KMS-11 (cell line): ENCODE measurements around the gene HDAC4.

Source experiments
- H2AFZ ChIP-seq: fragments of 200-600 bp; sonication (generic); 2 replicates; pipeline ENCODE4 v1.6.1; 2016; ENCODE audit warnings: antibody characterized with exemption, mixed run types, low read depth
- H3K27ac ChIP-seq: fragments of 200-600 bp; sonication (generic); 2 replicates; pipeline ENCODE4 v1.6.1; 2016; ENCODE audit warnings: mild to moderate bottlenecking, mixed run types
- H3K27me3 ChIP-seq: fragments of 200-600 bp; sonication (generic); 2 replicates; pipeline ENCODE4 v1.6.1; 2017; ENCODE audit warnings: mild to moderate bottlenecking, low read depth, mixed run types, moderate library complexity; ENCODE audit not compliant: insufficient read depth
- H3K36me3 ChIP-seq: fragments of 200-600 bp; sonication (generic); 2 replicates; pipeline ENCODE4 v1.6.1; 2017; ENCODE audit warnings: mild to moderate bottlenecking, mixed run types; ENCODE audit not compliant: insufficient read depth
- H3K4me1 ChIP-seq: fragments of 200-600 bp; sonication (generic); 2 replicates; pipeline ENCODE4 v1.6.1; 2016; ENCODE audit warnings: mild to moderate bottlenecking, low read depth, mixed run types; ENCODE audit not compliant: poor library complexity, severe bottlenecking
- H3K4me2 ChIP-seq: fragments of 200-600 bp; sonication (generic); 2 replicates; pipeline ENCODE4 v1.7.0; 2016; ENCODE audit warnings: mild to moderate bottlenecking, mixed run types
- H3K4me3 ChIP-seq: fragments of 200-600 bp; sonication (generic); IDR thresholded peaks from 2 replicates; pipeline ENCODE4 v1.6.1; 2017; ENCODE audit warnings: low read depth, low read length, mixed read lengths; ENCODE audit not compliant: insufficient read depth
- H3K79me2 ChIP-seq: fragments of 200-600 bp; sonication (generic); 2 replicates; pipeline ENCODE4 v1.6.1; 2016; ENCODE audit warnings: low read depth, mixed run types; ENCODE audit not compliant: insufficient read depth
- H3K9ac ChIP-seq: fragments of 200-600 bp; sonication (generic); 2 replicates; pipeline ENCODE4 v1.6.1; 2016; ENCODE audit warnings: mild to moderate bottlenecking, mixed run types
- H4K20me1 ChIP-seq: fragments of 200-600 bp; sonication (generic); 2 replicates; pipeline ENCODE4 v1.6.1; 2016; ENCODE audit warnings: mild to moderate bottlenecking, mixed run types; ENCODE audit not compliant: insufficient read depth
- TF ChIP-seq, protein P1 (sequence below): fragments of 200-600 bp; sonication (generic); conservative IDR thresholded peaks from 2 replicates; pipeline ENCODE4 v1.6.1; 2017; ENCODE audit warnings: low read depth, mild to moderate bottlenecking, antibody characterized with exemption, low read length, moderate library complexity, mixed read lengths

HDAC4 gene

GRCh38 chr2:239238839-239239606 is 161.8 kb downstream of the HDAC4 start:
- no peaks in the 10 kb centered on the region for H3K27me3 ChIP-seq
- H3K4me1 ChIP-seq: peaks cover 30% of the 10 kb centered on the region
- H3K4me3 ChIP-seq: no peak overlapping the region
- no peak overlapping the region for H2AFZ ChIP-seq
- H3K27ac ChIP-seq: no peak overlapping the region
- no peak overlapping the region for H3K4me2 ChIP-seq
- H3K9ac ChIP-seq: no peak overlapping the region
- peaks cover 4% of the 10 kb centered on the region; the same call in 1 of the 2 replicates for H3K79me2 ChIP-seq
- no peaks in the 10 kb centered on the region for H4K20me1 ChIP-seq
- no peaks in the 10 kb centered on the region for H3K36me3 ChIP-seq
- TF ChIP-seq, protein P1, sequence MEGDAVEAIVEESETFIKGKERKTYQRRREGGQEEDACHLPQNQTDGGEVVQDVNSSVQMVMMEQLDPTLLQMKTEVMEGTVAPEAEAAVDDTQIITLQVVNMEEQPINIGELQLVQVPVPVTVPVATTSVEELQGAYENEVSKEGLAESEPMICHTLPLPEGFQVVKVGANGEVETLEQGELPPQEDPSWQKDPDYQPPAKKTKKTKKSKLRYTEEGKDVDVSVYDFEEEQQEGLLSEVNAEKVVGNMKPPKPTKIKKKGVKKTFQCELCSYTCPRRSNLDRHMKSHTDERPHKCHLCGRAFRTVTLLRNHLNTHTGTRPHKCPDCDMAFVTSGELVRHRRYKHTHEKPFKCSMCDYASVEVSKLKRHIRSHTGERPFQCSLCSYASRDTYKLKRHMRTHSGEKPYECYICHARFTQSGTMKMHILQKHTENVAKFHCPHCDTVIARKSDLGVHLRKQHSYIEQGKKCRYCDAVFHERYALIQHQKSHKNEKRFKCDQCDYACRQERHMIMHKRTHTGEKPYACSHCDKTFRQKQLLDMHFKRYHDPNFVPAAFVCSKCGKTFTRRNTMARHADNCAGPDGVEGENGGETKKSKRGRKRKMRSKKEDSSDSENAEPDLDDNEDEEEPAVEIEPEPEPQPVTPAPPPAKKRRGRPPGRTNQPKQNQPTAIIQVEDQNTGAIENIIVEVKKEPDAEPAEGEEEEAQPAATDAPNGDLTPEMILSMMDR: no peak

DNA sequence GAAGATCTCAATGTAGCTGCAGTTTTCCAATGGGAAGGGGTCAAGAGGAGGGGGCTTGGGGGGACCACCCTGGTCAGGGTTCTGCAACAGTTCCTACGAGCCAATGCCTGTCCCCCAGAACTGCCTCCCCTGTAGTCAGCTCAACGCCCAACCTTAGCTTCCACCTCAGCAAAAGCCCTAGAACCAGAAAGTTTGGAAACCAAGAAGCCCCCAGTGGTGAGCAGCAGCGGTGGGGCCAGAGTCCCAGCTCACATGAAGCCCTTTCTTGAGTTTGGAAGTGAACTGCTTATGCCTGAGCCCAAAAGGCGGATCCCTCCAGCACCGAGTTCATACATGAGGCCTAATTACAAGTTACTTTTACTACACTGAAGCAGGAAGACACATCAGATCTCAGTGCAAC is 162.4 kb downstream of the HDAC4 start:
- Histone ChIP-seq H3K4me1 (peaks cover 37% of the 10 kb centered on the region), H4K20me1 (no peaks in the 10 kb centered on the region), H3K27ac (no peak overlapping the region), H3K27me3 (no peaks in the 10 kb centered on the region), H3K36me3 (no peaks in the 10 kb centered on the region), H3K79me2 (peaks cover 4% of the 10 kb centered on the region; the same call in 1 of the 2 replicates), H3K4me2 (no peak overlapping the region), H3K4me3 (no peak overlapping the region), H2AFZ (no peak overlapping the region), H3K9ac (no peak overlapping the region)
- TF ChIP-seq, protein P1: no peak

DNA sequence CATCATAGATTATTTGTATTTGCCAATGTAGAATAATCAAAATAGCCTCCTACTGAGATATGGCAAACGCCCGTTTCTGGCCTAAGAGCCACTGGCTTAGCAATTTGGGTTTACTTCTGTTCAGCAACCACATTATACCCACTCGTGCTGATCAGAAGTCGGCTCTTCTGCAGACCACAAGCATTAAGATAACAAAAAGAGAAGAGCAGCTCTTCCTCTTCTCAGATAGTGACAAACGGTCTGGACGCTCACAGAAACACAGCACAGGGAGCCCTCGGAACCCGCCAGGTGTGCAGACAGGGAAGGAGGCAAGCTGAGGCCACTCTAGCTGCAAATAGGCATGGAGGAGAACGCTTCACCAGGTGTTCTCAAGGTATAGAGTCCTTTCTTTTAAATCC is 164.0 kb downstream of the HDAC4 start:
- H3K79me2 ChIP-seq: peaks cover 15% of the 10 kb centered on the region; the same call in 1 of the 2 replicates
- H3K36me3 ChIP-seq: no peaks in the 10 kb centered on the region
- TF ChIP-seq, protein P1: no peak
- H3K4me1 ChIP-seq: peaks cover 43% of the 10 kb centered on the region
- no peak overlapping the region for H3K9ac ChIP-seq
- H3K27ac ChIP-seq: no peak overlapping the region
- no peaks in the 10 kb centered on the region for H4K20me1 ChIP-seq
- H3K4me3 ChIP-seq: no peak overlapping the region
- no peak overlapping the region for H2AFZ ChIP-seq
- H3K4me2 ChIP-seq: no peak overlapping the region
- H3K27me3 ChIP-seq: no peaks in the 10 kb centered on the region

DNA sequence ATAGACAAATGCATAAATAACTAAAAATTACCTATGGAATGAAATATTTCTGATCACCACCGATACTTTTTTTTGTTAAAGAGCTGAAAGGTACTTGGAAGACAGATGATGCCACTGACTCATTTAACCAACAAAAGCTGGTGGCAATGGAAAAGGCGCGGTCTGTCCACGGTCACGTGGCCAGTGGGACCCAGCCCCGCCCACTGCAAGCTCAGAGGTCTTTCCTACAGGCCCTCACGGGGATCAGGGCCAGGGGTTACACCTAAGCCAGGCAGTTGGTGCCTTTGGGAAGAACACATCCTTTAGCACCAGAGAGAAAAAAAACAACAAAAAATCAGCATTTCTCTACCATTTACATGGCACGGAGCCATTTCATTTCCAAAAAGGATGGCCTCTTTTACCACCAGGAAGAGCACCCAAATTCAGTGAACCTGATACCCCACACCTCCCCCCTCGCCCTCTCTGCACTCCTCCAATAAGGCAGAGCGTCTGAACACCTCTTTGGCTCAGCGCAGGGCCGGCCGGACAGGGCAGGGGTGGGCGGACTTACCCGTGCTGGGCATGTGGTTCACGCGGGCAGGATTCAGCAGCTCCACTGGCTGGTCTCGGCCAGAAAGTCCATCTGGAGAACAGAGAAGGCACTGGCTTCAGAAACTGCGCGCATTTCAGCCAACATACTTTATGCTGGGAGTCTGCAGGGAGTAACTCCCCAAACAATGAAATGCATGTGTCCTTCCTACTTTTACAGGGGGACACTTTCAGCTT is 164.6 kb downstream of the HDAC4 start:
- Histone ChIP-seq H4K20me1 (no peaks in the 10 kb centered on the region), H3K9ac (no peak overlapping the region), H3K36me3 (no peaks in the 10 kb centered on the region), H3K4me1 (peaks cover 43% of the 10 kb centered on the region), H3K79me2 (peaks cover 15% of the 10 kb centered on the region; the same call in 1 of the 2 replicates), H3K27me3 (no peaks in the 10 kb centered on the region), H3K4me3 (no peak overlapping the region), H3K27ac (no peak overlapping the region), H3K4me2 (peak overlapping the region; percentile 58; the same call in 1 of the 2 replicates), H2AFZ (no peak overlapping the region)
- TF ChIP-seq, protein P1: no peak
